ENCODE measurements around the gene OR7C1. TPM values are rescaled to one million over a fixed set of nuclear protein-coding genes. Genes with fewer than 3 reads are reported as not detected.
"Not testable (repeated sequence)": the region's sequence is repeated elsewhere in the genome, so short reads cannot be mapped to it uniquely, and the experiment has no call there.

Gene OR7C1
- 0.04 TPM for total RNA-seq

GRCh38 chr19:14835011-14835410, at the start of gene OR7C1, which contains the start of gene OR7A5:
Gene OR7C1 (minus strand): TSS chr19:14835185. CDS start chr19:14800136, 35,049 bp downstream.
Gene OR7A5 (minus strand): TSS chr19:14835185. CDS start chr19:14828241, 6,944 bp downstream.
- ATAC-seq, result no peak
- intact Hi-C loops (cut with DNase I), result no loop called here
- DNase-seq (ENCODE audit: low spot score), result no peak

GRCh38 chr19:14871619-14872230, 36.7 kb upstream of the OR7C1 start:
- DNase-seq (ENCODE audit: low spot score), result no peak
- intact Hi-C loops (cut with DNase I), result no loop called here
- ATAC-seq, result no peak

DNA sequence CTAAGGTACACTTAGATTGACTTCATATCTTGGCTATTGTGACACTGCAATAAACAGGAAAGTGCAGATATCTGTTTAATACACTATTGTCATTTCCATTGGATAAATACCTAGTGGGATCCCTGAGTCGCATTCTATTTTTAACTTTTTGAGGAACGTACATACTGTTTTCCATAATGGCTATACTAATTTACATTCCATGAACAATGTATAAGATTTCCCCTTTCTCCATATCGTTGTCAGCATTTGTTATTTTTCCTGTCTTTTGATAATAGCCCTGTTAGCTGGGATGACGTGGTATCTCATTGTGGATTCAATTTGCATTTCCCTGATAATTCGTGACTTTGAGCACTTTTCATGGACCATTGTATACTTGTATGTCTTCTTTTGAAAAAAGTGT, 33.5 kb upstream of the OR7C1 start:
- intact Hi-C loops (cut with DNase I), result no loop called here
- ATAC-seq, result no peak
- no peak for DNase-seq (ENCODE audit: low spot score)

DNA sequence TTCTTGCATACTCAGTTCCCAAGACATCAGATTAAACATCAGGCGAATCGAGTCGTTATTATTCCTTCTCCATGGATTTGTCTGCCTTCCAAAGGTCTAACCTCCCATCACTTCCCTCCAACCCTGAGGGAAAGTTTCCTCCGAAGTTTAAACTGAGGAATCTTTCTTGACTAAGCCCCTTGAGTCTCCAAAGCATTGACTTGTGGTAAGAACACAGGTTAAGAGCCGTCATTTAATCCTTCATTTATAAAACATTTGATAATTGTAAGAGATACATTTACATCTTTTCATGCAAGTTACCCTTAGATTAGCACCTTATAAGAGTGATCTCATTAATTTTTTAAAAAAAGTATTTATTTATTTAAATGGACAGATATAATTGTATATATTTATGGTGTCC, 13.8 kb upstream of the OR7C1 start, which contains the start of gene OR7A10:
Gene OR7A10 (minus strand): TSS at position 101 of the 400 bp plus-strand sequence. CDS start 7,045 bp downstream, outside the sequence.
- no peak for DNase-seq (ENCODE audit: low spot score)
- intact Hi-C loops (cut with DNase I), result no loop called here
- no peak for ATAC-seq

DNA sequence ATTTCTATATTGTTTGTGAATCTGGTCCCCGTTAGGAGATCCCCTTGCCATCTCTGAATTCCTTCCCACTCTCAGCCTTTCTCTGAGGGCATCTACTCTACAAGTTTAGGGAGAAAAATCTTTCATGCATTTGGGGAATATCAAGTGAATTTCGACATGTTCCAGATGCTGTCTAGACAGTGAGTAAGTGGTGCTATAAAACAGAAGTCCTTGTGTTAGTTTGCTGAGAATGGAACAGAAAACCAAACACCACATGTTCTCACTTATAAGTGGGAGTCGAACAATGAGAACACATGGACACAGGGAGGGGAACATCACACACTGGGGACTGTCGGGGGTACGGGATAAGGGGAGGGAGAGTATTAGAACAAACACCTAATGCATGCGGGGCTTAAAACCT, 8.6 kb upstream of the OR7C1 start:
- no peak for ATAC-seq
- DNase-seq (ENCODE audit: low spot score), result no peak
- intact Hi-C loops (cut with DNase I), result no loop called here

GRCh38 chr19:14843169-14843568, 8.2 kb upstream of the OR7C1 start:
- DNase-seq (ENCODE audit: low spot score), result no peak
- intact Hi-C loops (cut with DNase I), result no loop called here
- ATAC-seq, result no peak

- ATAC-seq (no peak), DNase-seq (ENCODE audit: low spot score) (no peak)
- intact Hi-C loops (cut with DNase I), result no loop called here
Observed at GRCh38 chr19:14840206-14840605, 5.2 kb upstream of the OR7C1 start.

DNA sequence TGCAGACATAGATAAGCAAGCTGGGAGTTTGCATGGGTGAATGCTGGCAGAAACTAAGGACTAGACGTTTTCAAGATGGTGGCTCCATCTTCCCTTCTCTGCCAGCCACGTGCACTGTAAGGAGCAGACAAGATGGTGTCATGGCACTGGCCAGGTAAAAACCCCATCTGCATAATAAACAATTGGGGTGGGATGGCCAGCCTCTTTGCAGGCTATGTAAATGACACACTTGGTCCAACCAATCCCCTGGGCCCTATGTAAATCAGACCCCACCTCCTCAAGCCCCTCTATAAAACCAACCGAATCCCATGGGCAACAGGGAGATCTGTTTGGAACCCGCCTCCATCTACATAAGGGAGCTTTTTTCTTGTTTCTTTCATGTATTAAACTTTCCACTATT, 2.4 kb upstream of the OR7C1 start:
- ATAC-seq, result no peak
- no peak for DNase-seq (ENCODE audit: low spot score)
- intact Hi-C loops (cut with DNase I), result no loop called here

GRCh38 chr19:14830702-14831101, 4.3 kb downstream of the OR7C1 start:
- no peak for ATAC-seq
- DNase-seq (ENCODE audit: low spot score), result no peak

GRCh38 chr19:14826006-14826405, 9.0 kb downstream of the OR7C1 start:
- ATAC-seq (no peak), DNase-seq (ENCODE audit: low spot score) (no peak)
- intact Hi-C loops (cut with DNase I), result no loop called here

More at GRCh38 chr19:14830702-14831101, 4.3 kb downstream of the OR7C1 start:
- intact Hi-C loops (cut with DNase I), result no loop called here

- ATAC-seq, result no peak
- no peak for DNase-seq (ENCODE audit: low spot score)
- intact Hi-C loops (cut with DNase I), result no loop called here
Observed at GRCh38 chr19:14821937-14822336, 13.0 kb downstream of the OR7C1 start.

DNA sequence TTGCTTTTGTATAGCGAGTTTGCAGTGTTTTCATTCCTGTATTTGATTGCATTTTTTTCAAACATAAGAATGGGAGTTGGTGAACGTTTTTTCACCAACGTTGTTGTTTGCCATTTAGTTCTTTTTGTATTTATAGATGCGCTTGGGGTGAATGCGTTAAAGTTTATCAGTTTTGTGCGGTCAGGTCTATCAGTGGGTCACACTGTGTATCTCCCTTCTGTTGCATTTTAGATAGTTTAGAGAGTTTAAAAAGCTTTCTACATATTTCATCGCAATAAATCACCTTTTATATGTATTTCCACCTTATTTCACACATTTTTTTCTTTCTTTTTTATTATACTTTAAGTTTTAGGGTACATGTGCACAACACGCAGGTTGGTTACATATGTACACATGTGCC, 16.4 kb downstream of the OR7C1 start:
- ATAC-seq (no peak), DNase-seq (ENCODE audit: low spot score) (no peak)
- intact Hi-C loops (cut with DNase I), result no loop called here

DNA sequence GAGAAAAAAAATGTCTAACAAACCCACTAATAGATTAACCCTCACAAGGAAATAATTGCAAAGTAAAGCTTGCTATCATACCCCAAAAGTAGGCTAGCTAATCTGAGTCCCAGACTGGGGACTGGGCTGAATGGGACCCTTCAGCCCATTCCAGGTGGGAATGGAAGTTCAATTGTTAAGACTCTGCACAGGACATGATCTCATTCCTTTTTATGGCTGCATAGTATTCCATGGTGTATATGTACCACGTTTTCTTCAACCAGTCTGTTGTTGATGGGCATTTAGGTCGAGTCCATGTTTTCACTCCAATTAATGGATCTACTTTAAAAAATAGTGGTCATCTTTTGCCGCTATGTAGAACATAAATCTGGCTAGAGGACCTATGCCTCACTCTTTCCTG, 17.9 kb downstream of the OR7C1 start:
- DNase-seq (ENCODE audit: low spot score) (no peak), ATAC-seq (no peak)
- intact Hi-C loops (cut with DNase I), result no loop called here

DNA sequence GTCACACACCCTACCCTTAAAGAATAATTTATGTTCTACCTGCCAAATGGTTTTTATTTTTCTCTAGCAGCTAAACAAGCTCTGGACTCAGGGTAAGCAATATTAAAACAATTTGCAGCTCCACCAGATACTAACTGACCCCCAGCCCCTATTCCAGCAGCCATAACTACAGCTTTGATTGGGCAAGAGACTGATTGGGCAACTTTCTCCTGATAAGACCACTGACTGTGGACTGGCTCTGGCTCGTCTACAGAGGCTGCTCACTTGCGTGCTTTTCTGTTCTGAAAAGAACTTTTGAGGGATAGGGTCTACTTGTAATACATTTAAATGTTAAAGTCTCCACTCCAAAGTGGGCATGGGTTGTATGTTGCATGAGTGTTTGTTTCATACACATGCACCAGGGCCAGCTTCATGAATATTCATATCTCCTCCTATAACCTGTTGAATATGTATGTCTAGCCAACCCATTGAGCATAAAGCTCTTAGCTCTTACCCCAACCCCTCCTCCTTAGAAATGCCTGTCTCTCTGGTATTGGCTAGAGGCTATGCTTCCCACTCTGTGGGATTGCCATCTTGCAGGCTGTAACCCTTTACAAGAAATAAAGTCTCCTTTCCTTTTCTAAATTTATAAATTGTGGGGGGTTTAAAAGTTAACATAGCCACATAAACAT, 19.9 kb downstream of the OR7C1 start:
- ATAC-seq (no peak), DNase-seq (ENCODE audit: low spot score) (no peak)
- intact Hi-C loops (cut with DNase I), result no loop called here

DNA sequence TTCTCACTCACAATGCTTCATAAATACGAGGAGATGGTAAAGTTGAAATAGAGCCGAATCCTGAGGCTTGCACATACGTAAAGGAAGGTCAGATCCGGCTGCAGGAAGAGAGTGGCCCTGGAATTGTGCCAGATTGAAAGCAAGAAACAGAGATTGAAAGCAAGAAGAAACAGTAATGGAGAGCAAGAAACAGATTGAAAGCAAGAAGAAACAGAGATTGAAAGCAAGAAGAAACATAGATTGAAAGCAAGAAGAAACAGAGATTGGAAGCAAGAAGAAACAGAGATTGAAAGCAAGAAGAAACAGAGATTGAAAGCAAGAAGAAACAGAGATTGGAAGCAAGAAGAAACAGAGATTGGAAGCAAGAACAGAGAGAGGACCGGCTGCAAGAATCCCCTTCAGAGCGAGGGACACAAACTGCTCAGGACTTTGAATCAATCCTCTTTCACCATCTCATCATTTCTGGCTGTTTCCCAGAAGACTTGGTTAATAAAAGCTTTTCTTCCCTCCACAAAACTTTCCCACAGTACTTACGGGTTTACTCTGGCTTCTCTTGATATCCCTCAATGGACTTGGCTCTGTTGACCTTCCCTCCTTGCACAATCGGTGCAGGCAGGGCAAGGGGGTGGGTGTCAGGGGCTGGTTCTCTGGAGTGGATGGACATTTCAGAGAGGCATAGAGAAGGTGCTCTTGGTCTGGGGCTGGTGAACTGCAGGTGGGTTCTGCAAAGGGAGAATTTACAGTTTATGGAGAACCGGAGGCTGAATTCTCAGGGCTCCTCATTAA, 25.5 kb downstream of the OR7C1 start:
- ATAC-seq (no peak), DNase-seq (ENCODE audit: low spot score) (no peak)
- intact Hi-C loops (cut with DNase I), result no loop called here

DNA sequence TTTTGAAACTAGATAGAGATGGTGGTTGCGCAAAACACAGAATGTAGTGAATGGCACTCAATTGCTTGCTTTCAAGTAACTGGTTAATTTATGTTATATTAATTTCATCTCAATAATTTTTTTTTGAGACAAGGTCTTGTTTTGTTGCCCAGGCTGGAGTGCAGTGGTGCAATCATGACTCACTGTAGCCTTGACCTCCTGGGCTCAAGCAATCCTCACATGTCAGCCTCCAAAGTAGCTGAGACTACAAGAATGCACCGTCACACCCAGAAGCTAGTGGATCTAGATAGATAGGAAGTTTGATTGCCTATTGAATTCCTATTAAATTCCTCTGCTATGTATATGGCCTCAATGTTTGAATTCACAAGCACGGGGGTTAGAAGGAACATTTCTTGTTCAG, 30.2 kb downstream of the OR7C1 start:
- ATAC-seq (no peak), DNase-seq (ENCODE audit: low spot score) (no peak)
- intact Hi-C loops (cut with DNase I), result no loop called here

DNA sequence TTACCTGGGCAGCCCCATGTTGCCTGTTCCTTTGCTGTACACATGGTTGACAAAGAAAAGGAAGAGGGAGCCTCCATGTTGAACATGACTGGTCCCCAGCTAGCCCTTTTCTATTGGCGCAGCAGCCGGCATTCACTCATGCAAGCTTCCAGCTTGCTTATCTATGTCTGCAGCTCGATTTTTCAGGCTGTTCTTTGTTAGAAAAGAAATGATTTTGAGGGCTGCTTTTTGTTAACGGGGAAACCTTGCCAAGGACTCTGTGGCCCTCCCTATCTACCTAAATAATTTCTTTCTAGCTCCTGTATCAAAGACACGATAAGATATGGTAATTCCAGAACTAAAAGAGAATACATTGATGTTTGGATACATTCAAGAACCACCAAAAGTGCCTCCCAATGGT, 36.2 kb downstream of the OR7C1 start:
- intact Hi-C loops (cut with DNase I), result no loop called here
- no peak for DNase-seq (ENCODE audit: low spot score)
- ATAC-seq, result no peak

GRCh38 chr19:14796021-14796420, 39.0 kb downstream of the OR7C1 start:
- intact Hi-C loops (cut with DNase I), result no loop called here
- no peak for DNase-seq (ENCODE audit: low spot score)
- no peak for ATAC-seq

- intact Hi-C loops (cut with DNase I), result no loop called here
- ATAC-seq (no peak), DNase-seq (ENCODE audit: low spot score) (no peak)
Observed at GRCh38 chr19:14795078-14795721, 39.8 kb downstream of the OR7C1 start.

GRCh38 chr19:14792250-14792649, 42.7 kb downstream of the OR7C1 start:
- DNase-seq (ENCODE audit: low spot score); ATAC-seq; intact Hi-C loops (cut with DNase I): not testable (repeated sequence)
